VCaP (cell line): Measurements from ENCODE around the gene GDF11.
A peak's percentile ranks its signal among the peaks of the same experiment; 100 is the strongest.

Experiments used
- H3K27ac ChIP-seq: fragments of 450-650 bp; 2 replicates; pipeline ENCODE4 v1.5.1; 2017
- TF ChIP-seq, protein P1 (sequence below): fragments of 450-650 bp; conservative IDR thresholded peaks from 2 replicates; pipeline ENCODE4 v1.5.1; 2017; ENCODE audit warnings: mild to moderate bottlenecking, moderate library complexity

The GDF11 gene

DNA sequence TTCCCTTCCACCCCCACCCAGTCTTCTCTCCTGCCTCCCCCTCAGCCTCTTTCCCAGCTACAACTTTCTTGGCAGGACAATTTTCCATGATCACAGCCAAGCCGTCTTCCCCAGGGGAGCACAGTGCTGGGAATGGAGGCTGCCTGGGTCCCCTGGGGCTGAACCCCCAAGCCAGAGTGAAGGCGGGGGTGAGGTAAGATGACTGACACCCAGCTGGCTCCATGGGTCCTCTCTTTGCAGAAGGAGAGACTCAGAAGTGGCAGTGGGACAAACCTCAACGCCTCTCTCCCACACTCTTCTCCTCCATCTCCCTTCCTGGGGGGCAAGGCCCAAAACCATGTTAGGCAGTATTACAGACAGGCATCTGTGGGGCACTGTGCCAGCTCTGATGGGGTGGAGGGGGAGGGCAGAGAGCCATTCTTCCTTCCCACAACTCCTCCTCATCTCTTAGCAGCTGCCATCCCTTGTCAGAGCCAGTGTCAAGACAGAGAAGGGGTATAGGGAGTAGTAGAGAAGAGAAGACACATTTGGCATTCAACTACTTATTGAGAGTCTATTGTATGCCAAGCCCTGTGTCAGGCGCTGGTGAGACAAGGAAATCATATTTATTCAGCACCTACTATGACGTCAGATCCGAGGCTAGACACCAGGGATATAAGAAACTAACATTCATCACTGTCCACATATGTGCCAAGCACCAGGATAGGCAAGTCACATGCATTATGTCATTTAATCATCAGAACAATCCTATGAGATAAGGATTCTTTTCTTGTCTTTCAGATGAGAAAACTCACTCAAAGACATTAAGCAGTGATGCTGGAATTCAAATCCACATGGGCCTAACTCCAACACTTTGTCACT, 38.8 kb upstream of the GDF11 start:
- TF ChIP-seq, protein P1, sequence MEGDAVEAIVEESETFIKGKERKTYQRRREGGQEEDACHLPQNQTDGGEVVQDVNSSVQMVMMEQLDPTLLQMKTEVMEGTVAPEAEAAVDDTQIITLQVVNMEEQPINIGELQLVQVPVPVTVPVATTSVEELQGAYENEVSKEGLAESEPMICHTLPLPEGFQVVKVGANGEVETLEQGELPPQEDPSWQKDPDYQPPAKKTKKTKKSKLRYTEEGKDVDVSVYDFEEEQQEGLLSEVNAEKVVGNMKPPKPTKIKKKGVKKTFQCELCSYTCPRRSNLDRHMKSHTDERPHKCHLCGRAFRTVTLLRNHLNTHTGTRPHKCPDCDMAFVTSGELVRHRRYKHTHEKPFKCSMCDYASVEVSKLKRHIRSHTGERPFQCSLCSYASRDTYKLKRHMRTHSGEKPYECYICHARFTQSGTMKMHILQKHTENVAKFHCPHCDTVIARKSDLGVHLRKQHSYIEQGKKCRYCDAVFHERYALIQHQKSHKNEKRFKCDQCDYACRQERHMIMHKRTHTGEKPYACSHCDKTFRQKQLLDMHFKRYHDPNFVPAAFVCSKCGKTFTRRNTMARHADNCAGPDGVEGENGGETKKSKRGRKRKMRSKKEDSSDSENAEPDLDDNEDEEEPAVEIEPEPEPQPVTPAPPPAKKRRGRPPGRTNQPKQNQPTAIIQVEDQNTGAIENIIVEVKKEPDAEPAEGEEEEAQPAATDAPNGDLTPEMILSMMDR = no peak
- no peak overlapping the region for H3K27ac ChIP-seq

GRCh38 chr12:55704824-55705718, 37.9 kb upstream of the GDF11 start:
- TF ChIP-seq, protein P1 = no peak
- H3K27ac ChIP-seq = no peak overlapping the region

DNA sequence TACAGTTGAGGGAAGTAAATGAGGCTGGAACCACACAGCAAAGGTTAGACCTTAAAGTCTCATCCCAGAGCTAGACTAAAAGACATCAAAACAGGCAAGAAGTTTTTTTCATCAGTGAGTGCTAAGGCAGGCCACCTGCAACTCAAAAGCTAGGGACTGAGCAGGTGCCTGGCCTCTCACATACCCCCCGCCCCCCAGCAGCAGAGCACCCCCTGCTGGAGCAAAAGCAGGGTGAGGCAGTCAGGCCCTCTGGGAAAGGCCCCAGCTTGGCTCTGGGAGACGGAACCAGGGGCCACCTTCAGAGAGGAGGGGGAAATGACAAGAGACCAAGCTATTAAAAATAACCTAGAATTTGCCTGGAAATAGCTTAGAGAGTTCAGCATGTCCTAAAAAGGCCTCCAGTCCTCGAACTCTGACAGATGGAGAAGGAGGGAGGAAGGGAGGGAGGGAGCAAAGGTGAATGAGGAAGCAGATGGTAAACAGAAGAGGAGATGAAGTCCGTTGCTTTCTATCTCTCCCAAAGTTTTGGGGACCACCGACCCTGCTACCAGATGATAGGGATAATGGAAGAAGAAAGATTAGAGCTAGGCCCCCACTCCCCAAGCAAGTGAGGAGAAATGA, 37.0 kb upstream of the GDF11 start:
- TF ChIP-seq, protein P1 = peak; percentile 16; the same call in 1 of the 2 replicates
- H3K27ac ChIP-seq = no peak overlapping the region

DNA sequence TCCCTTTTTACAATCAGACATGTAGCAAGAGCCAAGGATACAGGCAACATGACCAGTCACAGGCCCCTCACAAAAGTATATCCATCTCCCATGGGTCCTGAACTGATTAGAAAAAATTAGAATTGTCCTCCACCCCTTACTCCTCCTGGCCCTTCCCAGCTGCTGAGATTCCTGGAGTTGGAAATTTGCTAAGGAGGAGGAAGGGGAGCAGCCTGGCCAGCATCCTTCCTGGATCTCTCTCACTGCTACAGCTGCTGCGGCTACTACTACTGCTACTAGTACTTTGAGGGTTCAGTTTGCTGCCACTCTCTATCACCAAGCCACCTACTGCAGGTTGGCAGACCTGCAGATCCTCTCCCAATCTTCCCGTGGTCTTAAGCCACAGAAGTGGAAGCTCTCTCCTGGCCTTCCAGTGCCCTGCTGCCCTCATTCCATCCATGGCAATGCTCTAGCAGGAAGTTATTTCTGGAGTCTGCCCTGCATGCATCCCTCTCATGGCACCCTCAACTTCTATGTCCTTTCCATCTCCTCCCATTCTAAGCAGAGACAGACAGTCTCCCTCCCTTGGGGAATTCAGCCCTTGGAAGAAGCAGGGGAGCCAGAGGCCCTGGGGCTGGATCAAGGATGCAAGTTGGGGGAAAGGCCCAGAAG, 36.2 kb upstream of the GDF11 start:
- TF ChIP-seq, protein P1 = no peak

DNA sequence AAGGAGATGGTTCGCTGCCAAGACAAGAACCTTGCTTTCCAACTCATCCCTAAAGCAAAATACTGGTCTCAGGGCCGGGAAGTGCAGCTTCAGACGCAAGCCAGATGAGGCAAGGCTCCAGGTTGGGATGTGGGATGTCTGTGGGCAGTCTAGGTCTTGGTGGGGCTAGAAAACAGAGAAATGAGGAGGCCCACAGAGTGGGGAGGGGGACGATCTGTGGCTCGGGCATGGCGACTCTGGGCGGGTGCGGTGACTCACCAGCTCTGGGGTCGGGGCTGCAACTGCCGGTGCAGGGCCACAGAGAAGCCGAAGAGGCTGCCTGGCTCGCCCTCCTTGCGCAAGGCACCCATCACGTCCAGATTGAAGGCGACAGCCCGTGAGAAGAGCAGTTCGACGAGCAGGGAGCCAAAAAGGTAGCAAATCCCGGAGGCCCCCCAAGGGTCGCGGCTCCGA, 35.7 kb upstream of the GDF11 start:
- TF ChIP-seq, protein P1 = no peak
- H3K27ac ChIP-seq = no peak overlapping the region; the same call in 1 of the 2 replicates

More for the DNA sequence above, 36.2 kb upstream of the GDF11 start:
- no peak overlapping the region for H3K27ac ChIP-seq

DNA sequence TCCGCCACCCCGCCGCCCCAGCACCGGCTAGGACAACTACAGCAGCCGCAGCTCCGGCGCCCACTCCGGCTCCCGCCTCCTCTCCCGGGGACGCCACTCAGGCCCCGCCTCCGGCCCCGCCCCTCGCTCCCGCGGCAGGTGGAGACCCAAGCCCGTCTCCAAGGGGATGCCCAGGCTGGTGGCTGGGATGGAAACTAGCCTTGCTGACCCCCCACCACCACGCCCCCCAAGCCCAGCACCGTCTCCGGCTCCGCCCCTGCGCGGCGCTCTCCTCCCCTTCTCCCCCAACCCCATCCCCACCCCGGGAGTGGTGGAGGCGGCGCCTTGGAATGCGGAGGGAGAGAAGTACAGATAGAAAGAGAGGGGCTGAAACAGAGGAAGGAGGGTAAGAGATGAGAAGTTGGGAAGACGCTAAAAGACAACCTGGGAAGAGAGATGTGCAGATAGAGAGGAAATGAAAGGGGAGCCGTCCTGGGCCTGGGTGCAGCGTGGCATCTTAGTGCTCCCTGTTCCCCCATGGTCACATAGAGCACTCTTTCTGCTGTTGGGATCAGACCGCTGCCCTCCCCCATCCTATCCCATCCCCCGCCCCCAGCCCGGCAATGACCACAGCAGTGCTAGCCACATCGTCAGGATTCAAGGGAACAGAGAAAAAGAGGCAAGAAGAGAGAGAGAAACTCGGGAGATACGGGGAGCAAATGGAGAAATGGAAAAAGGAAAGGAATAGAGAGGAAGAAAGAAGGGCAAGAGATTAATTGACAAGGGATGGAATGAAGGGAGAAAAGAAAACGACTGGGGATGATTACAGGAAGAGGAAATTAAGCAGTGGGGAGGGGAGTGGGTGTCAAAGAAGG, 34.9 kb upstream of the GDF11 start, which contains the start of gene ITGA7:
Gene ITGA7 (minus strand): TSS at position 64 of the 854 bp plus-strand sequence. CDS start 222 bp downstream, outside the sequence.
- H3K27ac ChIP-seq = no peak within 1 kb of the TSS; the same call in 1 of the 2 replicates
- TF ChIP-seq, protein P1 = no peak
